Measurements from ENCODE around the gene CENPS.
"Not testable (repeated sequence)": the region's sequence is repeated elsewhere in the genome, so short reads cannot be mapped to it uniquely, and the experiment has no call there.

The CENPS gene

DNA sequence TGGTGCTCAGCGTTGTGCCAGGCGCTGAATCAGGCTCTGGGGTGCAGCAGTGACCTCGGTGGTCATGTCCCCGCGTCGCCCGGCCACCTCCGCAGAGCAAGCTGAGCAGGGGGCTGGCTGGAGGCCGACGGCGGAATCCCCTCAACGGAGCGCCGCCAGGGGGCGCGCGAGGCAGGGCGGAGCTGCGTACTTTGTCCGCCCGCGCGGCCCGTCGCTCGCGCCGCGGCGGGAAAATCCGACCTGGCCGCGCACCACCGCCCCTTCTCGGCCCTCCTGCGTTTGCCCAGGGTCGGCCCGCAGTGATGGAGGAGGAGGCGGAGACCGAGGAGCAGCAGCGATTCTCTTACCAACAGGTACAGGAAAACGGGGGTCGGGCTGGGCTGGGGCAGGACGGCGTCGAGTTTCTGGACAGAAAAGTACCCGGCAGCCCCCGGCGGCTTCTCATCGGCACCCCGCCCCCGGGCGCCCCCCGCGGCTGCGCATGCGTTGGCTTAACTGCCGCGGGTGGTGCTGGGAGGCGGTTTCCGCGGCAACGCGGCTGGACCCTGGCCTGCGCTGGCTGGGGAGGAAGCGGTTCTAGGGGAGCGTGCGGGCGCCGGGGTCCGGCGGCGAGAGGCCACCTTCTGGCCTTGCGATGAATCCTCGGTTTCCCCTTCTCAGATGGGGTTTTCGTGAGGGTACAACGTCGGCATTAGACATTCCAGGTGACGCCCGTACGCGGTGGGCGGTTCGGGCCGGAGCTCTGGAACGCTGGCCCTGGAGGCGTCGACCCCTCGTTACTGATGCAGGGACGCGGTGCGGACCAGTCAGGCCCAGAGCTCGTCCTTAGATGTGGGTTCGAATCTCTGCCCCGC is at the start of gene CENPS:
Gene CENPS (plus strand): TSS at position 218 of the 854 bp plus-strand sequence. CDS start 85 bp downstream, at position 303.
- DNase-seq (ENCODE audit: low spot score) (peak; percentile 98), FAIRE-seq (no peak)

DNA sequence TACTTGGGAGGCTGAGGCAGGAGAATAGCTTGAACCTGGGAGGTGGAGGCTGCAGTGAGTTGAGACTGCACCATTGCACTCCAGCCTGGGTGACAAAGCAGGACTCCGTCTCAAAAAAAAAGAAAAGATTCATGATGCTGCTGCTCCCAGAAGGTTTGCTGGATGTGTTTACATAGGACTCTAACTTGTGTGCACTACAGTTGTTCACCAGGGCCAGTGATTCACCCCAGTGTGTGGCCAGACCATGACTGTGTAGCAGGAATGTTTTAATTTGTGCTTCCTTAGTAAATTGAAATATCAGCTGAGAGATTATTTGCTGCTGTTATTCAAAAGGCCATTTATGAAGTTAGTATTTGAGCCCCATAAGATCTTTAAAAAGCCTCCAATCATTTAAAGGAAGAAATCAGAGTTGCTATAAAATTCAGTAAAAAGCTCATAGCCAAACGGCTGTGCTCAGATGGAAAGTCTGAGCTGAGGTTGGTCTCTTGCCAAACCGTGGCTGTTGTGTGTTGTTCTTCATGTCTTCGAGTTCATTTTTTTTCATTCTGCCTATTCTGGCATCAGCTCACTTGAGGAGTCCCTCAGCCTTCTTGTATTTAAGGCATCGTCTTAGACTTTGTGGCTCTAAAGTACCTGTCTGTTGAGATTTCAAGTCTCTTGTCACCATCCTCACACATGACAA is 49.5 kb upstream of the CENPS start:
- DNase-seq (ENCODE audit: low spot score) (no peak), FAIRE-seq (no peak)

DNA sequence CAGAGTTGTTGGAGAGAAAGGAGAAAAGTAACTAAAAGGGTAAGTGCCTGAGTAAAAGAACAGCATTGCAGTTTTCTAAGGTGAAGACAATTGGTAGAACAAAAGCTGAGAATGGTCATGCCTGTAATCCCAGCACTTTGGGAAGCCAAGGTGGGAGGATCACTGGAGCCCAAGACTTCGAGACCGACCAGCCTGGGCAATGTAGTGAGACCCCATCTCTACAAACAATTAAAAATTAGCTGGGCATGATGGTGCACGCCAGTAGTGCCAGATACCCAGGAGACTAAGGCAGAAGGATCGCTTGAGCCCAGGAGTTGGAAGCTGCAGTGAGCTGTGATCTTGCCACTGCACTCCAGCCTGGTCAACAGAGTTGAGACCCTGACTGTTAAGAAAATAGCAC is 46.6 kb upstream of the CENPS start:
- no peak for FAIRE-seq
- DNase-seq (ENCODE audit: low spot score), result no peak

DNA sequence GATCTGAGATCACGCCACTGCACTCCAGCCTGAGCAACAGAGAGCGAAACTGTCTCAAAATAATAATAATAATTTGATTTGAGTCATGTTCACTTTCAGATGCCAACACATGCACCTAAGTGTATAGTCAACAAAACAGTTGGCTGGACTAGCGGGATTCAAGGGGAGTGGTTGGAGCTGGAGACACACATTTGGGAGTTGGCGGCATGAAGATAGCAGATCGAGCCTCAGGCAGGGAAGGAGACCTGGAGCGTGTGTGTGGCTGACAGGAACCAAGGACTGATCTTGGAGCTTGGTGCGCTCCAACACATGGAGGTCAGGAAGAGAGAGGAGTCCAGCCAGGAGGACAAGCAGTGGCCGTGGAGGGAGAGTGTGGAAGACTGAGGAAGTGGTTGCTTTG is 46.0 kb upstream of the CENPS start:
- no peak for FAIRE-seq
- no peak for DNase-seq (ENCODE audit: low spot score)

DNA sequence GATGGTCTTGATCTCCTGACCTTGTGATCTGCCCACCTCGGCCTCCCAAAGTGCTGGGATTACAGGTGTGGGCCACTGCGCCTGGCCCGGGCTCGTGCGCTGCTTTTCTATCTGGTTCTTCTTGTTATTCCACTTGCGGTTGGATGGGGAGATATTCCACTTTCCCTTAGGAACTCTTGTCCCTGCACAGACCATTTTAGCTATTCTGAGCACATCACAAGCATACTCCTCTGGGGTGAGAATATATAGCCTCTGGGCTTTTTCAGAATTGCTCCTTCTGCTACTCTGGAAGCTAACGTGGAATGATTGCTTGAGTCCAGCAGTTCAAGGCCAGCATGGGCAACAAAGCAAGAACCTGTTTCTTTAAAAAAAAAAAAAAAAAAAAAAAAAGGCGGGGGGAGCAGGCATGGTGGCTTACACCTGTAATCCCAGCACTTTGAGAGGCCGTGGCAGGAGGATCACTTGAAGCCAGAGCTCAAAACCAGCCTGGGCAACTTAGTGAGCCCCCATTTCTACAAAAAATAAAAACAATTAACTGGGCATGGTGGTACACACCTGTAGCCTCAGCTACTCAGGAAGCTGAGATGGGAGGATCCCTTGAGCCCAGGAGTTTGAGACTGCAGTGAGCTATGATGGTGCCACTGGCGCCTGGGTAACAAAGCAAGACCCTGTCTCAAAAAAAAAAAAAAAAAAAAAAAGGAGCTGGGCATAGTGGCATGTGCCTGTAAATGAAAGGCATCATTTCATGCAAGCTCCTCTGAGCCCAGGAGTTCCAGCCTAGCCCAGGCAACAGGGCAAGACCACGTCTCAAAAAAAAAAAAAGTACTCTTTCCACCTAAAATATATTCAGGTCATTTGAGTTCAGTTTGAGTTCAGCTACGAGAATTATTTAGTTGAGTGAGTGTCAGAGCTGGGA is 43.2 kb upstream of the CENPS start:
- DNase-seq (ENCODE audit: low spot score) (no peak), FAIRE-seq (no peak)

DNA sequence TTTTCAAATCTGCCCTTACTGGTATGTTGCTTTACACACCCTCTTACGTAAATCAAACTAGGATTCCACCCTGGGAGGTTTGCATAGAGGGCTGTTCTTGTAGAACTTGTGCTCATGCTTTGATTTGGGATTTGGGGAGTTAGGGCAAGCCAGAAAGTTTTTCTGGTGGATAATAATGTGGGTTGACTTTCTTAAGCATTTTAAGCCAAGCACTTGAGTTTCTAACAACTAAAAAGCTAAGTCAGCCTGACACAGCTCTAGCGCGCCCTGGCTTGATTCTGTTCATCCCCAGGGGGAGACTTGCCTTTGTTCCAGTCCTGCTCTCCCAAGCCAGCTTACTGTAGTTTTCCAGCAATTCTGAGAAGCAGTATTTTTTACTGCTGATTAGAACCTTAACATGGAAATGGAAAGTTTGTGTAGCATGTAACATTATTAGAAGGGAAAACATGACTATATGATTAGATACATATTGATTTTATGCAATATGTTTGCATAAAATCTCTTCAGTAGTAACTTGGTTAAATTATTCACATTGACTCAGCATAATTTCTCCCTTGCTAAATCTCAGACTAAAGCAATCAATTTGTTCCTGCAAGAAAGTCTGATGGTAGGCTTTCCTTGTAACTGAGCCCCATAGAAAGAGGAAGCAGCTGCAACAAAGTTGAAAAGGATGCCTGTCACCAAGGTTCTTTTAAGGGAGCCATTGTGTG is 42.4 kb upstream of the CENPS start:
- DNase-seq (ENCODE audit: low spot score) (no peak), FAIRE-seq (no peak)

DNA sequence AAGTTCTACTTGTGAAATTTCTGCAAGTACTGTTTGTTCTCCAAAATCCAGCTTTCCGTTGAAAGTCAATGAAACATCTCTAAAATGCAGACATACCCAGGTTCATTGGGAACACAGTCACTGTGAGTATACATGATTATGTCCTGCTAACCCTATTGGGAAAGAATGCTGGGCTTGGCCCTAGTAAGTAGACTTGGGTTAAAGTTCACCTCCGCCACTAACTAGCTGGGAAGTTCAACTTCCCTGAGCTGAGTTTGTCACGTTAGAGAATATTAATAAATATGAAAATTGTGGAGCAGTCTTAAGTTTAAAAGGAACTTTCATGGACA is 41.9 kb upstream of the CENPS start:
- FAIRE-seq, result no peak
- no peak for DNase-seq (ENCODE audit: low spot score)

DNA sequence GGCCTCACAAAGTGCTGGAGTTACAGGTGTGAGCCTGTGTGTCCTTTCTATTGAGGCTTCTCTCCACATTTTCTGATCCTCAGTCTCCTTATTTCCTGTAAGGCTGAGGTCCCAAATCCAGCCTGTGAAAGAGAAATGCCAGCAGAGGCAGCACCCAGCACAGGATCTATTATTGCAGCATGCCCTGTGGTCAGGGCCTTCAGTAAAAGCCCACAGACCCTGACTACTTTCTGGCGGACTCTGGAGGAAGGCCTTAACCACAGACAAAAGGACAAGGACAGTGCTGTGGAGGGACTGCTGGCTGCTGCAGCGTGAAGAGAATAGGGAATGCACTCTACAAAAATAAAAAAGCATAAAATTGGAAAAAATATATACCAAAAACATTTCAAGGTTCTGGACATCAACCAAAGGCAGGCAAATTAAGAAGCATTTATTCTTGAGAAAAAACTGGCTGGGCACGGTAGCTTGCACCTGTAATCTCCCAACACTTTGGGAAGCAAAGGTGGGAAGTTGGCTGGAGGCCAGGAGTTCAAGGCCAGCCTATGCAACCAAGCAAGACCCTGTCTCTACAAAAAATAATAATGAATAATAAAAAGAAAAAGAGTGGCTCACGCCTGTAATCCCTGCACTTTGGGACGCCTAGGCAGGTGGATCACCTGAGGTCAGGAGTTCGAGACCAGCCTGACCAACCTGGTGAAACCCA is 40.8 kb upstream of the CENPS start:
- no peak for FAIRE-seq
- DNase-seq (ENCODE audit: low spot score), result no peak

DNA sequence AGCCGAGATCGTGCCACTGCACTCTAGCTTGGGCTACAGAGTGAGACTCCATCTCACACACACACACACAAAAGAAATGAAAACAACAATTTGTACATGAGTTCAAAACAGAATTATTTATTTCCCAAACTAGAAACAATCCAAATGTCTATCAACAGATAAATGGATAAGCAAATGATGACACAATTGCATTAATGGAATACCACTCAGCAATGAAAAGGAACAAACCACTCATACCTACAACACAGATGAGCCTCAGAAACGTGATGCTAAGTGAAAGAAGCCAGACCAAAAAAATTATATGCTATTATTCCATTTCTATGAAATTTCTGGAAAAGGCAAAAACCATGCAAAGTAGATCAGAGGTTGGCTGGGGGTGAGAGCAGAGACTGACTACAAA is 33.4 kb upstream of the CENPS start:
- DNase-seq (ENCODE audit: low spot score) (no peak), FAIRE-seq (no peak)

DNA sequence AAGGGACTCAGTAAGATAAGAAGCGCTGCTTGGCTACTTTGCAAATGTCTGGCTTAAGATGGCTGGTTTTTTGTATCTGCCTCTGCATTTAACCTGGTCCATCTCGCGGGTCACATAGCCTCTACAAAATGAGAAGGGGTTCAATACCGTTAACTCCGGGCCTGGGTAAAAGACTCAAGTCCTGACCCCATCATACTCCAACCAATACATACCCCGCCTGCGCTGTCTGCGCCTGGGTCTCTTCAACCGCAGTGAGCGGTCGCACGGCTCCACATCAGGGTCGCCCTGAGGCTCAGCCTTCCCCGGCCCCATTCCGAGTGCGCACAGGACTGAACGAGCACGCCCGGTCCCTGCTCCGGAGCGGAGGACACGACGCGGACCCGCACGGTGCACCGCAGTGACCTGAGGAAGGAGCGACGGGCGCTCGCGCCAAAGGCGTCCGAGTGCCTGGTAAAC is 31.9 kb upstream of the CENPS start:
- DNase-seq (ENCODE audit: low spot score) (no peak), FAIRE-seq (no peak)

DNA sequence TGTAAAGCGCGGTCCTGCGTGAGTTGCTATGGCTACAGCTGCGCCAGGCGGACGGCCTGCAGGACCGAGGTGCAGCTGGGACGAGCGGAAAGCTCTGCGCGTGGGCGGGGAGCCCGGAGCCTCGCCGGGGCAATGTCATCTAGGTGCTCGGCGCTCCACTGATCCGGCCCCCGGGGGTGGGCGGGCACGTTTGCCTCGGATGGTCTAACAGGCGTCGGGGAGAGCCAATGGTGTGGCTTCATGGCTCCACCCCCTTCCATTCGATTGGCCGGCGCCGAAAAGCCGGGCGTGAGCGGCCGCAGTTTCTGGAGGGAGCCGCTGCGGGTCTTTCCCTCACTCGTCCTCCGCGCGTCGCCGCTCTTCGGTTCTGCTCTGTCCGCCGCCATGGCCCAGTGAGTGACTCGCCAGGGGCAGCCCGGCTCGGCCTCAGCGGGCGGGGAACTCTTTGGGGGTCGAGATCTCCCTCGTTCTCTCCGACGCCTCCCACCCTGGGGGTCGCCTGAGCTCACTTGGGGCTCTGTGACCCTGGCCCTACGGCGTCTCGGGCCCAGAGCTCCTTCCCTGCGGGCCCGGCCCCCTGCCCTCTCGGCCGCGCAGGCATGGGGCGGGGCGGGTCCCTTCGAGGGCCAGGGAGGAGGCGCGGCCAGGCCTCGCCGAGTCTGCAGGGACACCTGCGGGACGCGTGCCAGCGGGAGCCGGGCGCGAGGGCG is 31.3 kb upstream of the CENPS start, which contains the start of gene PGD:
Gene PGD (plus strand): TSS at position 331 of the 710 bp plus-strand sequence. CDS start 54 bp downstream, at position 385.
- FAIRE-seq, result no peak
- DNase-seq (ENCODE audit: low spot score), result peak; percentile 99

DNA sequence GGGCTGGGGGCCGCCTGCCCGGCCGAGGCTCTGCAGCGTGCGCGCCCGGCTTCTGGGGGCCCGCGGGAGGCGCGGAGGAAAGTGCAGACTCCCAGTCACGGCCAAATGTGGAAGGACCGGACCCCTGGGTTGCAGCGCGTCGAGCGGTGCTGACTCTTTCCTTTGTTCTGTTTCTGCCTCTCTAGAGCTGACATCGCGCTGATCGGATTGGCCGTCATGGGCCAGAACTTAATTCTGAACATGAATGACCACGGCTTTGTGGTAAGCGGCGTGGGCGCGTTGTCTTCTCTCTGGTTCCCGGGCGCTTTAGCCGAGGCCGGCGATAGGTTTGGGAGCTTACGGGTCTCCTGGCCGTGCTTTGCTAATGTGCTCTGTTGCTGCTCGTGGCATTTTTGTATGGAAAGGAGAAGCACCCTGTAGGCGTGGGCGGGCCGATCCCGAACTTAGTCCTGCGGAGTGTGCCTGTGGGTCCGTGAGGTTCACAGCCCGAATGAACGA is 30.7 kb upstream of the CENPS start:
- DNase-seq (ENCODE audit: low spot score), result no peak
- no peak for FAIRE-seq

DNA sequence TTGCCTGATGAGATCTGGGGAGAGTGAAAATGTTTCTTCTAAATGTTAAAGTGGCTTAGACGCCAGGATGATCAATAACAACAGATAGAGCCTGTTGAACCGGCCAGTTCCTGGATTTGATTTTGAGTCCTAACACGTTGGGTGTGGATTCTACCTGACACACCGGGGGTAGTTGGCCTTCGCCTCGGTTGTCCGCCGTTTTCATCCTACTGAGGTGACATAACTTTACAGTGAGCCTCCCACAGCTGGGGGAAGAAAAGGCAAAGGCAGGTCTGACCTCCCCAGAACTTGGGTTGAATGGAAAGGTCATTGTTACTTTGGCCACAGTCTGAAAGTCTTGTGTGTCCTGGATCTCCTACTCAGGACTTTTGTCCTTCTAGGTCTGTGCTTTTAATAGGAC is 30.2 kb upstream of the CENPS start:
- FAIRE-seq (no peak), DNase-seq (ENCODE audit: low spot score) (no peak)

DNA sequence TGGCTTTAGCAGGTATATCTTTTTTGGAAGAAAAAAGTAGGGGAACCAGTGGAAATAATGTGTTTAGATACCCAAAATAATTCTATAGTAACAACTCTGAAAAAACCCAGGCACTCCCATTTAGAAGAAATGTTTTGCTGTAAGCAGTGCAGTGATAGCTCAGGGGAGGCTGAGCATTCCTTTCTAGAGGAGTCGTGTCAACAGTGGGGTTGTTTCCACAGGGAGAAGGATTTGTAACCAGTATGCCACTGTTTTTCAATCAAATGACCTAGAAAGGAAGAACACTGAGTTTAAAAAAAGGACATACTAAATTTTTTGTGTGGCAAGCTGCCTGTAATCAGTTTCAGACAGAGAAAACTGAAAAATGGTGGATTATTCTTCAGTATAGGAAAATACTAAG is 29.0 kb upstream of the CENPS start:
- FAIRE-seq, result no peak

DNA sequence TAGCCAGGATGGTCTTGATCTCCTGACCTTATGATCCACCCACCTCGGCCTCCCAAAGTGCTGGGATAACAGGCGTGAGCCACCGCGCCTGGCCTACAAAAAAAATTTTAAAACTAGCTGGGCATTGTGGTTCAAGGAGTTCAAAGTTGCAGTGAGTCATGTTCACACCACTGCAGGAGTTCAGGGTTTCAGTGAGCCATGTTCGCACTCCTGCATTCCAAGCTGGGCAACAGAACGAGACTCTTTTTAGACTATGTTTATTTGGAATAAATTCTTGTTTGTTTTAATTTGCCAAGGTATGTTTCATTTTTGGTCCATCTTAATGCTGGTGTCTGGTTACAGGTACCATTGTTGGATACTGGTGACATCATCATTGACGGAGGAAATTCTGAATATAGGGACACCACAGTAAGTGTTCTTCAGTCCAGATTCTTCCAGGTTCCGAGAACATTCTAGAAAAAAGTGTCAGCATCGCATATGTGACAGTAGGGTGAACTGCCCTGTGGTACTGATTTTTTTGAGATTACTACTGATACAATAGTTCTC is 27.4 kb upstream of the CENPS start:
- FAIRE-seq (no peak), DNase-seq (ENCODE audit: low spot score) (no peak)

More for the DNA sequence above, 29.0 kb upstream of the CENPS start:
- no peak for DNase-seq (ENCODE audit: low spot score)

DNA sequence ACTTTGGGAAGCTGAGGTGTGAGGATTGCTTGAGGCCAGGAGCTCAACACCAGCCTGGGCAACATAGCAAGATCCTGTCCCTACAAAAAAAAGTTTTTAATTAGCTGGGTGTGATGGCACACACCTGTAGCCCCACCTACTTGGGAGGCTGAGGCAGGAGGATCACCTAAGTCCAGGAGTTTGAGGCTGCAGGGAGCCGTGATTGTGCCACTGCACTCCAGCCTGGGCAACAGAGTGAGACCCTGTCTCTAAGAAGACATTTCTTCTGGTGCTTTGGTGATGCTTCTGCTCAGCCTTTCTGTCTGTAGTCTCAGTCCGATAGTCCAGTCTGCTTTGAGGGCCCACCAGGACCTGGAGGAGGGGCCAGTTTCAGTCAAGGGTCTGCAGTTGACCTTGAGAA is 23.0 kb upstream of the CENPS start:
- DNase-seq (ENCODE audit: low spot score), result no peak
- no peak for FAIRE-seq

DNA sequence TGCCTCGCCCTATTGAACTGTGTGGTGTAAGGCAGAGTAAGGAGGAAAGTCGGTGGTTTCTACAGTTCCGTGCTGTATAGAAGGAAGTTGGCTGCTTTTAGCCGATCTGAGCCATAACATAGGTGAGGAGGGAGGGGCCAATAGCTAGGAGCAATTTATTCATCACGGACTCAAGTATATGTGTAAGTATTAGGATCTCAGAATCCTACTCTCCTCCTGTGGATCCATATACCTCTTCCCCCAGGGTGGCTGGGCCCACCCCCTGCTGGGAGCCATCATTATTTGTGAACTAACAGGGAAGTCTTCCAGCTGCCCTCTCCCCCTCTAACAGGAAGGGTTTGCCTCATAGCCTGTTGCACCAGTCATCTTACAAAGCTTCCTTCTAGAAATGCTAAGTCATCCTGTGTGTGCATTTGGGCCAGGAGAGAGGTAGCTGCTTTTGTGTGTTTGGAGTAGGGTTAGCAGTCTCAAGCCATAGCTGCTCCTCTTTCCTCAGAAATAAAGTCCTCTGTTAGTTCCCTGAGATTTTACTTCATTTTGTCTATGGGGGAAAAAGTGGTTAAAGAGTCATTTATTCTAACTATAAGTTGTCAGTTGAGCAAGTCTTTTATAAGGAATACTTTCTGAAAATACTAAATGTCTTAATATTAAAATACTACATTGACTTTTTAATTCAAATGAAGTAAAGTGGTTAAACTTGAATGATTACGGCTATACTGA is 14.9 kb upstream of the CENPS start:
- no peak for FAIRE-seq
- no peak for DNase-seq (ENCODE audit: low spot score)

DNA sequence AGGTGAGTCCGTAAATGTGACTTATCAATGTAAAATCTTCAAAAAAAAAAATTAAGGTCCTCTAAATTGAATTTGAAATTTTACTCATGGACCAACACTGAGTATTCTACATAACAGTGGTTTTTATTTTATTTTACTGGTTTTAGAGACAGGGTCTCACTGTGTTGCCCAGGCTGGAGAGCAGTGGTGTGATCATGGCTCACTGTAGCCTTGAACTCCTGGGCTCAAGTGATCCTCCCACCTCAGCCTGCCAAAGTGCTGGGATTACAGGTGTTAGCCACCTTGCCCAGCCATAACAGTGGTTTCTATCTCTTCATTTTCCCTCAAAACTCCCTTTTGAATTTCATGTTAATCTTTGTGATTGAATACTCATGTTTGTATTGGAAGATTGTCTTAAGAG is 14.3 kb upstream of the CENPS start:
- not testable (repeated sequence) for FAIRE-seq; DNase-seq (ENCODE audit: low spot score)

DNA sequence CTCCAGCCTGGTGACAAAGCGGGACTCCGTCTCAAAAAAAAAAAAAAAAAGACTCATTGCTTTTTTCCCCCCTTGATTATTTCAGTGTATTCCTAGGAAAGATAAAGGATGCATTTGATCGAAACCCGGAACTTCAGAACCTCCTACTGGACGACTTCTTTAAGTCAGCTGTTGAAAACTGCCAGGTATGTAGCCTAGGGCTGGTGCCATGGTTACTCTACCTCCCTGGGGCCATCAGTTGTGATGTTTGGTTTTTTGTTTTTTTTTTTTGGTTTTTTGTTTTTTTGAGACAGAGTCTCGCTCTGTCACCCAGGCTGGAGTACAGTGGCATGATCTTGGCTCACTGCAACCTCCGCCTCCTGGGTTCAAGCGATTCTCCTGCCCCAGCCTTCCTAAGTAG is 11.5 kb upstream of the CENPS start:
- not testable (repeated sequence) for FAIRE-seq; DNase-seq (ENCODE audit: low spot score)
